NCI-H2227 (cell line): ENCODE measurements around the gene ZDHHC16.
"Not testable (repeated sequence)": the region's sequence is repeated elsewhere in the genome, so short reads cannot be mapped to it uniquely, and the experiment has no call there.

Source experiments
- DNase-seq: peaks from one replicate; lab custom pipeline; 2025; ENCODE audit not compliant: unreplicated experiment; lab: John Stamatoyannopoulos, UW

Gene ZDHHC16

DNA sequence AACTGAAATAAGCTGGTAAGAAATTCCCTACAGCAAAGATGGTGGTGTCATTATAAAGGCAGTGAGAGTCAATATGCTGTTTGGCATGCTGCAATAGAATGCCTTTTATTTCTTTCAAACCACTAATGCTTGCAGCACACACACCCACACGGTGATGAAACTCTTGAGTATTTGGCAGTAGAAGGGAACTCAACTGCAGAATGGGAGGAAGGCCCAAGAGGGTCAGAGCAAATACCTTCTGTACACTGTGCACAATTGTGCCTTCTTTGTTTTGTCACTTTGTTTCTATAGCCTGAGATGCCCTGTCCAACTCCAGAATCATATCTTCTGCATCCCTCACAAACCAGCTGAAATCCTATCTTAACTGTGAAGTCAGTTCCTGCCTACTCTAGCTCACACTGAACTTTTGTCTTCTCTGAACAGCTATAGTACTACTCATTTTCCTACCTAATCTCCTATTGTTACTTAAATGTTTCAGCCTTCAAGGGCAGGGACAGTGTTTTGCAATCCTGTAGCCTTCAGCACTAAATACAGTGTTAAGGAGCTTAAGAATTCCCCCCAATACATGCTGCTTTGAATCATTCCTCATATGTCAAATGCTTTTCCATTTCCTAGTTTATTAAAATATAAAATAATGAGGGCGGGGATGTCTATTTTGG is 30.1 kb downstream of the ZDHHC16 start:
- DNase-seq = no peak

DNA sequence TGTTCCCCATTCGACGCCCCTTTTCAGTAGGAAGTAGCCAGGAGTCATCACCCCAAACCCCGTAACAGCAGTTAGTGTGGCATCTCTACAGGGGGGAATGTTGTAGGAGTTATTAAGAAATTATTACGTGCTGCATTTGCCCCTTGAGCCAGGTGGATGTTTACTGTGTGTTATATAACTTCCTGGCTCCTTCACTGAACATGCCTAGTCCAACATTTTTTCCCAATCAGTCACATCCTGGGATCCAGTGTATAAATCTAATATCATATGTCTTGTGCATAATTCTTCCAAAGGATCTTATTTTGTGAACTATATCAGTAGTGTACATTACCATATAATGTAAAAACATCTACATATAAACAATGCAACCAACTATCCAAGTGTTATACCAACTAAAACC is 33.4 kb downstream of the ZDHHC16 start:
- not testable (repeated sequence) for DNase-seq

DNA sequence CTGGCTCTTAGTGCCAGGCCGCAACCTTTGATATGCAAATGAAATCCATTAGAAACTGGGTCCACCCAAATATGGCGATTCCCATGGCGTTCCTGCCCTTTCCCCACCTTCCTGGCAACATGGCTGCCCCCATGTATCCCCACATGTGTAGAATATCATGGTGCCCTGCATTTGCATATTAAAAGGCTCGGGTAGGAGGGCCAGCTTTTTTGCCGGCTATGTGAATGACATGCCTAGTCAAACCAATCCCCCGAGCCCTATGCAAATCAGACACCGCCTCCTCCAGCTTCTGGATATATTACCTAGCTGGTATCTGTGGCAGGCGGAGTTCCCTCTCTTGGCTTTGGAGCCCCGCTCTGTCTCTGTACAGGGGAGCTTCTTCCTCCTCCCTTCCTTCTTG is 34.0 kb downstream of the ZDHHC16 start:
- DNase-seq = no peak

DNA sequence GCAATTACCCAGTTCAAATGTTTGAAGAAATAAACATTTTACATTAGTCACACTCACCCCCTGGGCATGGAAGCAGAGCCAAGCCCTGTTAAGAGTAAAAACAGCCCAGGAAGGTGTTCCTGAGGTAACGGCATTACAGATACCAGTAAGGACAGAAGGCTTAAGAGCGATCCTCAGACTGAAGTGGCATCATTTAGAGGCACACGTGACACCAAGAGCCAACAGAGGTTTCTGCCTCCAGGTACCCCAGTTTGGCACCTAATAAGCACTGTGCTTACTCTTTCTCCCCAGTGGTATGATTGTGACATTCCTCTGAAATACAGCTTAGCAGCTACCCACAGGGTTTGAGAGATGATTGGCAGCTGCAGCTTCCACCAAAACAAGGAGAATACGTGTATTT is 35.1 kb downstream of the ZDHHC16 start:
- no peak for DNase-seq

DNA sequence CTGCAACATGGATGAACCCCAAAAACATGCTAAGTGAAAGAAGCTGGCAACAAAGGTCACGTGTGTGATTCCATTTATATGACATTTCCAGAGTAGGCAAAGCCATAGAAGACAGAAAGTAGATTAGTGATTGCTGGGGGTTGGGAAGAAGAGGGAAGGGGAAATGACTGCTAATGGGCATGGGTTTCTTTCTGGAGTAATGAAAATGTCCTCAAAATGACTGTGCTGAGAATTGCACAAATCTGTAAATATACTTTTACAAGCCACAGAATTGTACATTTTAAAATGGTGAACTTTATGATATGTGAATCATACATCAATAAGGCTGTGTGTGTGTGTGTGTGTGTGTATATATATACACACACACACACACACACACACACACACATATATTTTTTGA is 36.4 kb downstream of the ZDHHC16 start:
- DNase-seq = no peak

DNA sequence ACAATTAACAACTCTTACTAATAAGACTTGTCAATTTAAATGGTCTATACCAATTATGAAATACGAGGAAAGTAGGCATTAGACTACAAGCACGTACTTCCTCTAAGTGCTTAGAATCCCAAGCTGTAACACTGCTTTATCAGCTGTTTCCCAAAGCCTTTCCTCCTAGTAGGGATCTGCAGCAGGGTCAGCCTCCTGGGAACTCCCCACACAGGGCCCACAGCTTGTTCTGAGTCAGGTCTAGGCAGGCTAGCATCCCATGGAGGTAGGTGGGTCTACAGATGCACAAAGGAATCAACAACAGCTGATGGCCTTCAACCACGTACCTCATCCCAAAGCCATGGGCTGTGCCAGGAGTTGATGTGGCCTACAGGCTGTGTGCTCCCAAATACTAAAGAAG is 37.5 kb downstream of the ZDHHC16 start:
- no peak for DNase-seq

DNA sequence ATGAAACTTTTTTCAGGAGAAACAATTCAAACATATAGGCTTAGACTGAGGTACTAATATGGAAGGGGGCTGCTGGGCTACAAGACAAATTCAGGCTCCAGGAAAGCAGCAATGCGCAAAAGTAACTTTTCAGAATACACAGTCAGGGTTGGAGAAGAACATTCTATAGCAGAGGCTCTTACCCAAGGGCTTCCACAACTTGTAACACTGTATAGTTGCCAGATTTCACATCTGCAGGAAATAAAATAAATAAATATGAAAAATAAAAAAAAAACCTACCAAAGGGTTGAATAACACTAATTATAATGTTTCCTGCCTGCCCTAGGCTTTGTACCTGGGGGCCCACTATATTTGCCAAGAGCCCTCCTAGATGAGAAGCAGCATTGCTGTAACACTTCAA is 37.9 kb downstream of the ZDHHC16 start:
- no peak for DNase-seq

DNA sequence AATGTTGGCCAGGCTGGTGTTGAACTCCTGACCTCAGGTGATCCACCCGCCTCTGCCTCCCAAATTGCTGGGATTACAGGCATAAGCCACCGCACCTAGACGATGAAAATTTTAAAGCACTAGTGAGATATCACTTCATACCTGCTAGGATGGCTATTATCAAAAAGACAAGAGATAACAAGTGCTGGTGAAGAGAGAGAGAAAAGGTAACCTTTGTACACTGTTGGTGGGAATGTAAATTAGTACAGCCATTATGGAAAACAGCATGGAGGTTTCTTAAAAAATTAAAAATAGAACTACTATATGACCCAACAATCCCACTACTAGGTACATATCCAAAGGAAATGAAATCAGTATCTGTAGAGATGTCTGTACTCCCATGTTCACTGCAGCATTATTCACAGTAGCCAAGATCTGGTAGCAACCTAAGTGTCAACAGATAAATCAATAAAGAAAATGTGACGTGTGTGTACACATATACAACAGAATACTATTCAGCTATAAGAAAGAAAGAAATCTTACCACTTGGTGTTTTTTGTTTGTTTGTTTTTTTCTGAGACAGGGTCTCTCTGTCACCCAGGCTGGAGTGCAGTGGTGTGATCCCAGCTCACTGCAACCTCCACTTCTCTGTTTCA is 39.8 kb downstream of the ZDHHC16 start:
- DNase-seq = no peak

DNA sequence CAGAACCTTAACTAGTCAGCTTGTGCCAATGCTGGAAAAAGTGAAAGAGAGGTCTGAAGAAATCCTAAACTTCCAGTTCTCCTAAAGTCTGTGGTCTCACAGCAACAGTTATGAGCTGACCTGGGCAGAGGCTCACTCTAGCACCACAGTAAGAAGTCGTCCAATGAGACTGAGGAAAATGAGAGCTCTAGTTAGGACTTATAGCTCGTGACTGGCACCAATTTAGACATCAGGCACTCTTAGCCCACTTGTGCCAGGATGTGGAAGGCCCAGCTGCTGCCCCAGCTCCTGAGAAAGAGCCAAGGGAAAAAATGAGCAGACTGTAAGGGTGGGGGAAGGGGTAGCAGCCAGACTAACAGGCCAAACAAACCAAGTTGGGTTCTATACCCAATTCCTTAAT is 44.6 kb downstream of the ZDHHC16 start:
- no peak for DNase-seq

DNA sequence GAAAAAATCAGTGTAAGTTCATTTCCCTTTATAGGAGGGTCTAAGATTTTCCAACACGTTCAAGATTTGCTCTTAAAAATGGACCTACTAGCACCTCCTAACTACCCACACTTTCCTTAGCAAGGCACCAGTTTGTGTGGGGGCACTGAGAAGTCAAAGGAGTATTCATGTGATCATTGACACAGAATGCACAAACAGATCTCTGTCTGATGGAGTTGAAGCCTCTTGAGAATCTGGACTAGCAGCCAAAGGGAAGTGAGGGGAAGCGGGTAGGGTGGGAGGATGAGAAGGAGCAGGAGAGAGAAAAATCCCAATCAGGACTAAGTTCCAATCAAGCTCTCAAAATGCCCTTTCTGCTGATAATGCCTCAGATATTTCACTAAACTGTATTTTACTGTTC is 48.2 kb downstream of the ZDHHC16 start:
- no peak for DNase-seq

DNA sequence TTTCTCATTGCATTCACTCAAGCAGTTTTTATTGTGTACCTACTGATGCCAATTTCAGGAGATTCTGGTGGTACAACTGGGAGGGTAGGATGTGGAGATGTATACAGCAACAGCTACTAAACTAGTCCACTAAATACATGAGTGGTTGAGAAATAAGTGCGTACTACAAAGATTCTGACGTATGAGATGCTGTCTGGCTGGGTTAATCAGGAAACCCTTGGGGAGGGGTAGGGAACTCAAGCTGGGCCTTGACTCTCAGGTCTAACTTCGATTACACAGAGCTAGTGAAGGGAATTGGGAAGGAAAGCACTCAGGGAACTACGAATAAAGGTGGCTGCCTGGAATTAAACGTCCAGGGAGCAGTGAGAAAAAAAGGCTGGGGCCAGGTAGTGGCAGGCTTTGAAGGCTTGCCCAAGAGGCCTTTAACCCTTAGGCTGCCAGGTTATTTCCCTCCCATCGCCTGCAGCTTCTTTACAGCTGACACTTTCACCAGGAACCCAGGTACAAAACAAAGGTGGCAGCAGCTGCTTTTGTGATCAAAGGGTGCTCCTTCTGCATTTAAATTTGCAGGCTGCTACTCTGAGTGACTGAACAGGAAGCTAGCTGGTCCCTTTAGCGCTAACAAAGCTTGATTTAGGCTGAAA is 49.0 kb downstream of the ZDHHC16 start:
- DNase-seq = no peak

DNA sequence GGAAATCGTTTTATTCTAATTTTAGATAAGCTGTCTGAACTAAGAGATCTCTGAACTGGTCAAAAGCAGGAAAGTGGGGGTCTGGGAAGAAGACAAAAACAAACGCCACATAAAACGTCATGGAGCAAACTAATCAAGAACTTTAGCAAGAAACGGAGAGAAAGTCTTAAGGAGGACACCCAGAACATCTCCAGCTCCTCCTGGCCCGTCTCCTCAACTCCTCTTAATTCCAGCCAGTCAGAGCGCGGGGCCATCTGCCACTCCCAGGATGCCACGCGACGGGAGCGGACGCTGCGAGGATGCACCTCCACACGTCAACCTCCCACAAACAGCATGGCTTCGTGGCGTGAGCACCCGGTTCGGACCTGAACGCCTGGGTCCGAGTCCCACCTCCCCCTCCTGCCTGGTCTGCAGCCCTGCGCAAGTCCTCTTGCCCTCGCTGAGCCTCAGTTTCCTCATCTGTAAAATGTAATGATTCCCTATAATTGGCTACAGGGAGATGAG is 51.6 kb downstream of the ZDHHC16 start:
- peak; percentile 79 for DNase-seq

DNA sequence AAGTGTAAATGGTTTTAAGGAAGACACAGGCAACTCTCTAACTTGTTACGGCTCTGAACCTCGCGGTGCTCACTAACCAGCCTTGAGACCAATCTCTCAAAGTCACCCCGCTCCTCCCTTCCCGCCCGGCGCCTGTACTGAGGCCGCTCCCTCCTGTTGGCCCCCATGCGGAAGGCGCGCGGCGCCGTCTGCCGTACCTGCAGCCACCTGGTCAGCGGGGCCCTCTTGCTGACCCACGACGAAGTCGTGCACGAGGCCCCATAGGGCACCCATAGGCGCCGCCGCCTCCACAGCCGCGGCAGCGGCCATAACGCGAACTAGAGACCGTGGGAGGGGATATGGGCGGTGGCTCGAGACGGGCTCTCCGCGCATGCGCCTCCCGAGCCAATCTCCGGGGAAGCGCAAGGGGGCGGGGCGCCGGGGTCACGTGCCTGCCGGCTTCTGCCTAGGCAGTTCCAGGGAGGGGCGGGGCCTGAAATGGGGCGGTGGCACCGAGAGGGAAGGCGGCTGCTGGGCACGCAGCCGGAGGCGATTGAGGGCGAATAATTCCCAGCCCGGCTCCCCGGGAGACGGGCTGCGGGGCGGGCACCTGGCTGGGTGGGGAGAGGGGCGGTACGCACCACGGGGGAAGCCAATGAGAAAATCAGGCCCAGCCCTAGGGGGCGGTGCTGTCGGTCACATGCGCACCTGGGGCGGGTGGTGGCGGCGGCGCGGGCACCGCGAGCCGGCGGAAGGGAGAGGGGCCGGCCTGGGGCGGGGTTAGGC is 52.3 kb downstream of the ZDHHC16 start, which contains the start of gene MMS19:
Gene MMS19, minus strand, starts transcription at position 347 of the 765 bp plus-strand sequence. Its CDS starts 38 bp downstream, at position 309.
- peak; percentile 99 for DNase-seq

DNA sequence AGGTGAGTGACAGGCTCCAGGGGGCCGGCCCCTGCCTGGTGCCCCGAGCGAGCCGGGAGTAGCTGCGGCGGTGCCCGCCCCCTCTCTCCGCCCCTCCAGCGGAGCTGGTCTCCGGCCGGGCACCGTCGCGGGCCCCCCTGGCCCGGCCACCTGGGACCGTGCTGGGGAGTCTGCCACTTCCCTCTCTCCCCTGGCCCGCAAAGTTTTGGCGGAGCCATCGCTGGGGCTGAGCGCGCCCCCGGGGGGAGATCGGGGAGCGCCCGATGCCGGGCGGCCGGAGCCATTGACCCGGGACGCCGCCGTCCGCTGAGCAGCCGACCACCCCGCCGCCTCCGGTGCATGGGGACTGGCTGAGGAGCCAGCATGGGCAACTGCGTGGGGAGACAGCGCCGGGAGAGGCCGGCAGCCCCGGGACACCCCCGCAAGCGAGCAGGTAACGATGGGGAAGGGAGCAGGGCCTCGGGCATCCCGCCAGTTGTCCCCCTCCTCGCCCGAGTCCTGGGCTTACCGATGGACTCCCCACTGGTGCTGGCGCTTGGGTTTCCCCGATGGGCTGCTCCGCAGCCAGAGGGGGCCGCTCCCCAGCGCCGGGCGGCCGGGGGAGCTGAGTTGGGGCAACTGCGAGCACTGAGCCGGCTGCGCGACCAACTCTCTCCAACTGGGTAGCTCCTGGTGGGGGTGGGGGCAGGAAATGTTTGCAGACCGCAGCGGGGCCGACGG is 53.0 kb downstream of the ZDHHC16 start, which contains the start of gene UBTD1:
Gene UBTD1, plus strand, starts transcription at position 84 of the 720 bp plus-strand sequence. Its CDS starts 280 bp downstream, at position 364.
- peak; percentile 44 for DNase-seq

DNA sequence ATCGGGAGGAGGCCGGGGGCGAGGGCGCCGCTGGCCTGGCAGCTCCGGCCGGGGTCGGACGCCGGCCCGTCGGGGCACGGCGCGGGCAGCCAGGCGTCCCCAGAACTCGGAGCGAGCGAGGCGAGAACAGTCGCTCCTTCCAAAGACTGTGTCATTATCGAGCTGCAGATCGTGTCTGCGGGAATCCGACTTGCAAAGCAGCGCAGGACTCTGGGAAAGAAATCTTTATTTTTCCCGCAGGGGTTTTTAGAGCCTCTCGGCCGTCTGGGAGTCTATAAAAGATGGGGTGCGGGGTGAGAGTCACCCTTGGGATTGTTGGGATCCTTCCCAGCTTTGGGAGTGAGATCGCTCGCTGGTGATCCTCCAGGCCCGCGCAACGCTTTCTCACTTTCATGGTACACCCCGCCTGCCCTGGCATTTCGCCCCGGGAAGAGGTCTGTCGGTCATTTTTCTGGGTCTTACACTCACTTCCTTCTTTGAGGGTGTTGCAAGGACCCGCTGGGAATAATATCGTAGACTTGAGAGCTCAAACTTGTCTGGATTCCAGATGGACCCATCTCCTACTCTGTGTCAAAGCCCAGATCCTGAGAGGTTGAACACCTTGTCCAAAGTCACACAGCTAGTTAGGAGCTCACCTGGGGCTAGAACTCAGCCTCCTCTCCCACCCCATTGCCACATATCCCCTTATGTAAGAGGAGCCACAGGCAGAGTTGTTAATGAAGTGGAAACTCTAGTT is 53.8 kb downstream of the ZDHHC16 start:
- DNase-seq = no peak

DNA sequence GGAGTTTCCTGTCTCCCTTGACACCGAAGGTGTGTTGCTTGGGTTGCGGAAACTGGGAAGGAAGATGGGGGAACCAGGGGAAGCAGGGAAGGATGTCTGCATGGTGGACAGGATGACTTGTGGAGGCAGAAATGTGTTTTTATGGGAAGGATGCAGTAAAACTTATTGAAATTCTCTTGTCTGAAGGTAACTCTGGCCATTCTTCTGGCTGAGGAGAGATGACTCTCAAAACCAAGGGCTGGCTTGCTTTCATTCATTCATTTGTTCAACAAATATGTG is 54.3 kb downstream of the ZDHHC16 start:
- no peak for DNase-seq

DNA sequence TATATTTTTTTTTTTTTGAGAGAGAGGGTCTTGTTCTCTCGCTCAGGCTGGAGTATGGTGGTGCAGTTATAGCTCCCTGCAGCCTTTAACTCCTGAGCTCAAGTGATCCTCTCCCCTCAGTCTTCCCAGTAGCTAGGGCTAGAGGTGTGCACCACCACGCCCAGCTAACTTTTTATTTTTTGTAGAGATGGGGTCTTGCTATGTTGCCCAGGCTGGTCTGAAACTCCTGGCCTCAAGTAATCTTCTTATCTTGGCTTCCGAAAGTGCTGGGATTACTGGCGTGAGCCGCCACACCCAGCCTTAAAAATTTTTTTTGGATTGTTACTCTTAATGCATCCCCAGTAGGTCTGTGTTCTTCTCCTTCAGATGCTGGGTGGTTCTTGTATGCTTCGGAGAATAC is 56.9 kb downstream of the ZDHHC16 start:
- no peak for DNase-seq

DNA sequence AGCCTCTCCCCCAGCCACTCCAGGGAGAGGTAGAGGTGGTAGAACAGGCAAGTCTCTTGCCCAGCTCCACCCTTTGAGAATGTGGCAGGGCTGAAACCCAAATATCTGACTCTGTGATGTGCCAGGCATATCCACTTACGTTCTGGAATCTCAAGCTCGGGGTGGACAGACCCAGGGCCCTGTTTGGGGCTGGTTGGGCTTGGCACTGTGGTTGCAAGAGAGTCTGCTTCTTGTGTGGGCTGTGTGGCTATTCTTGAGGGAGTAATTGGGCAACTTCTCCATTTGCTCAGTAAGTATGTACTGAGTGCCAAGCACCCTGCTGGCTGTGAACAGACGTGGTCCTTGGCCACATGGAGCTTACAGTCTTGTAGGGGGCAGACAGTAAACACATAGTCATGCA is 57.4 kb downstream of the ZDHHC16 start:
- no peak for DNase-seq

DNA sequence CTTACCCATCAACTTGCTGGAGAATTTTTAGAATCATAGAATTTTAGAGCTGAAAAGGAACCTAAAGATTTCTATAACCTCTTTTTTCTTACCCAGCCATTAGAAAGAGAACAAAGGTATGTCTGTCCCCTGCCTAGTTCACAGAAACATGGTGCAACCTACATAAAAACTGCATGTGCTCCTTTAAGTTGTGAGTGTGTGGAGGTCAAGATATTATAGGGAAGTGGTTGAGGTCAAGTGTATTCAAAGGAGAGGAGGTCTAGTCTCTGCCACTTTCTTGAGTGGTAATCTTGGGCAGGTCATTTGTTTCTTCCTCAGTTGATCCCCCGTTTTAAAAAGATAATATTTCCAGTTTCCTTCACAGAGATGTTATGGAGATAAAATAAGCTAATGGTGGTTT is 59.2 kb downstream of the ZDHHC16 start:
- DNase-seq = no peak
